Tibial nerve (tissue), 4 donors: Measurements from ENCODE around the gene TM2D3.

Experiments
- CTCF ChIP-seq, 5 experiments: fragments of 200-600 bp in 3 of 5; fragments of 450-650 bp in 2 of 5; sonication (generic) in 3 of 5; IDR thresholded peaks; one replicate each; pipeline ENCODE4 v1.5.1; 2016 to 2019; ENCODE audit warnings: antibody characterized with exemption in 5 of 5, mild to moderate bottlenecking in 3 of 5, moderate library complexity in 2 of 5
- EP300 ChIP-seq, 2 donors: sonication (generic); formaldehyde crosslinking; IDR thresholded peaks; one replicate each; pipeline ENCODE4 v1.6.1; 2017; ENCODE audit warnings: antibody characterized with exemption in 2 of 2, mild to moderate bottlenecking in 1 of 2

DNA sequence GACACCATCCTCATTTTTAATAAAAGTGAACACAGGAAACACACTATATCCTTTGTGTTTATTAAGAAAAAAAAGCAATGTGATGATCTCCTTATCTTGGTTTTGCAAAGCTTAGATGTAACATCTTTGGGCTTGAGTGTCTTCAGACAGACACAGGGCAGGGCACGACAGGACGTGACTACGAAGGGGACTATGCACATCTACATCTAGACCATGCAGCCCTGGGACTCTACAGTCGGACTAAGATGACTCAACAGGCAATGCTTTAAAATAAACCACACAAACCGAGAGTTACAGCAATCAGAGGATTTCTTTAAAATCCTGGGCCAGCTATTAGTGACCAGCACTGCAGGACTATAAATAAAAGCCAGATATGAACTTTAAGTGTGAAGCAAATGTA lies 22.8 kb upstream of the TM2D3 start:
- TF ChIP-seq CTCF (IDR thresholded peaks at IDR 0.05) = no peak
- TF ChIP-seq EP300 (IDR thresholded peaks at IDR 0.05) = no peak
